NOMO-1 treated with dmso at 0.1 percent for 144 hours (cell line): ENCODE results near the gene LITAF.

ENCODE experiments used
- DNase-seq: peaks from one replicate; lab custom pipeline; 2025; ENCODE audit not compliant: unreplicated experiment; lab: John Stamatoyannopoulos, UW

LITAF gene

GRCh38 chr16:11497851-11498289 is 88.8 kb downstream of the LITAF start:
- no peak for DNase-seq
